WERI-Rb-1 (cell line): ENCODE data around the gene KCNC1.

Source experiments
- DNase-seq: peaks from one replicate; pipeline ENCODE4 v3.0.0-alpha.2; 2020
- H3K27ac ChIP-seq: fragments of 250-450 bp; sonication (Bioruptor Pico); 2 replicates; pipeline ENCODE4 v1.5.1; 2020; ENCODE audit warnings: mild to moderate bottlenecking, moderate library complexity
- H3K27me3 ChIP-seq: fragments of 250-450 bp; sonication (Bioruptor Pico); 2 replicates; pipeline ENCODE4 v1.5.1; 2021; ENCODE audit warnings: mild to moderate bottlenecking, low read depth, moderate library complexity; ENCODE audit not compliant: insufficient read depth, severe bottlenecking
- H3K36me3 ChIP-seq: fragments of 250-450 bp; sonication (Bioruptor Pico); 2 replicates; pipeline ENCODE4 v1.5.1; 2020; ENCODE audit warnings: mild to moderate bottlenecking, moderate library complexity
- H3K4me3 ChIP-seq: 2 replicates; pipeline ENCODE4 v1.5.1; 2011; ENCODE audit warnings: low read depth, mild to moderate bottlenecking, control low read depth, low read length
- H3K9me3 ChIP-seq: fragments of 250-450 bp; sonication (Bioruptor Pico); 2 replicates; pipeline ENCODE4 v1.5.1; 2021; ENCODE audit warnings: mild to moderate bottlenecking, moderate library complexity; ENCODE audit not compliant: severe bottlenecking
- TF ChIP-seq, protein P1 (sequence below): IDR thresholded peaks from 2 replicates; pipeline ENCODE4 v1.5.1; 2011; ENCODE audit warnings: low read depth, mild to moderate bottlenecking, control low read depth, inconsistent platforms, low read length

KCNC1 gene

DNA sequence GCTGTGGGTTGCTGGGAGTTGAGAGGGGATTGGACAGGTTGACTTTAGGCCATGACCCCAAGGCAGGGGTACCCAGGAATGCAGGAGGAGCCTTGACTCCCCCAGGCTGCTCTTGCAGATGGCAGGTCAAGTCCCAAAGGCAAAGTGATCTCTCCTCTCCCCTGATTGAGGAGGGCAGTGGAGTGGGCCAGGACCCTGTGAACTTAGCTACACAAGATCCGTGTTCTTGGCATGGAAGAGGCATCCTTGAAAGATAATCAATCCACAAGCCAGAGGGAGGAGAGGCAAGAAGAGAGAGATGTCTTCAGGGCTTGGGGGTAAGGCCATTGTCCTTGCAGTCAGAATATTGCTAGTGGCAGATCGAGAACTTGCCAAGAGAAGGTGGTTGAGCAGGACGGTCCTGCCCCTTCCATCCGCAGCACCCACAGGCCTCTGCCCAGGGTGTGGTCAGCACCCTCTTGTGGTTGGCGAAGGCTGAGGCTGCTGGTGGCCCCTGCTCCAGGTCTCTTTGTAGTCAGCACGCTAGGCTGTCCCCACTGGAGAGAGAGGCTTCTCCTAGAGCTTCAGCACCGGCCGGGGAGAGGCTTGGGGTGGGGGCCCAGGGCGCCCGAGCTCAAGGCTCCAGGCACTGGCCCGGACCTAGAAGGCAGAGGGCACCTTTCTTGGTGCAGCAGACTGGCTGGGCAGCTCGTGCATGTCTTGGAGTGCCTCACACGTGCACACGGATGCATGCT, 45.4 kb downstream of the KCNC1 start:
- H3K27ac ChIP-seq, result no peak overlapping the region
- TF ChIP-seq, protein P1, sequence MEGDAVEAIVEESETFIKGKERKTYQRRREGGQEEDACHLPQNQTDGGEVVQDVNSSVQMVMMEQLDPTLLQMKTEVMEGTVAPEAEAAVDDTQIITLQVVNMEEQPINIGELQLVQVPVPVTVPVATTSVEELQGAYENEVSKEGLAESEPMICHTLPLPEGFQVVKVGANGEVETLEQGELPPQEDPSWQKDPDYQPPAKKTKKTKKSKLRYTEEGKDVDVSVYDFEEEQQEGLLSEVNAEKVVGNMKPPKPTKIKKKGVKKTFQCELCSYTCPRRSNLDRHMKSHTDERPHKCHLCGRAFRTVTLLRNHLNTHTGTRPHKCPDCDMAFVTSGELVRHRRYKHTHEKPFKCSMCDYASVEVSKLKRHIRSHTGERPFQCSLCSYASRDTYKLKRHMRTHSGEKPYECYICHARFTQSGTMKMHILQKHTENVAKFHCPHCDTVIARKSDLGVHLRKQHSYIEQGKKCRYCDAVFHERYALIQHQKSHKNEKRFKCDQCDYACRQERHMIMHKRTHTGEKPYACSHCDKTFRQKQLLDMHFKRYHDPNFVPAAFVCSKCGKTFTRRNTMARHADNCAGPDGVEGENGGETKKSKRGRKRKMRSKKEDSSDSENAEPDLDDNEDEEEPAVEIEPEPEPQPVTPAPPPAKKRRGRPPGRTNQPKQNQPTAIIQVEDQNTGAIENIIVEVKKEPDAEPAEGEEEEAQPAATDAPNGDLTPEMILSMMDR, result no peak
- H3K9me3 ChIP-seq, result no peaks in the 10 kb centered on the region
- no peak for DNase-seq
- no peak overlapping the region for H3K4me3 ChIP-seq
- H3K27me3 ChIP-seq, result no peaks in the 10 kb centered on the region
- no peaks in the 10 kb centered on the region; the same call in 1 of the 2 replicates for H3K36me3 ChIP-seq

DNA sequence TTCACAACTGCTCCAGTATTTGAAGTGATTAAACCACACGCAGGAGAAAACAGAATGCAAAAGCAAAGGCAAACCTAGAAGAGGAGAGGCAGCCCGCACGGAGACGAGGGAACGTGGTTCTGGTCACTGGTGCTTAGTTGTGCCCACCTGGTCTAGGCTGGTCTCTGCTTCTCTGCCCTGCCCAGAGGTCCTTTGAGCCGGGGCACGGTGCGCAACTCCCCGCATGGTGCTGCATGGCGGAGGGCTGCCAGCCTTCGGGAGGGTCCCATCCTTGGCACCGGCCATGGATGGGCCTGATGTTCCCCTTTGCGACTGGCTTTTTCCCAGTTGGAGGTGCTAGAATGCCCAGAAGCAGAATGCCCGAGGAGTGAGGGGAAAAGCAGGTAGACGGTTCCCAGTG, 46.1 kb downstream of the KCNC1 start:
- H3K4me3 ChIP-seq, result no peak overlapping the region
- TF ChIP-seq, protein P1, result no peak
- no peak overlapping the region for H3K27ac ChIP-seq
- no peaks in the 10 kb centered on the region; the same call in 1 of the 2 replicates for H3K36me3 ChIP-seq
- DNase-seq, result no peak
- H3K9me3 ChIP-seq, result no peaks in the 10 kb centered on the region
- no peaks in the 10 kb centered on the region for H3K27me3 ChIP-seq

DNA sequence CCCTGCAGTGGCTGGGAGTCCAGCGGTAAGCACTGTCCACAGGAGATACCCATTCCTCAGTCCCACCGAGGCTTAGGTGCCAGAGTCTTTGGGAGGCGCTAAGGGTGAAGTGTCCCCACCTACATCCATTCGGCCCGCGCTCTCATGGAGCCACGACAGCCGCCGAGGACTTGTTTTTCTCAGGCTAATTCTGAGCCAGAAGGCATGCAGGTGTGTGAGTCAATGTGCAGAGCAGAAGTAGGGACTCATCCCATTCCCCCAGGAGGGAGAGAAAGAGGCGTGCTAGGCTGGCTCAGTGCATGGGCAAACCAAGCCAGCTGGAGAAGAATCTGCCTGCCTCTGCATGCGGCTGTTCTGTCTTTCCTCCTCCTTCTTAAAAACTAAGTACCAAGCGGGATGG, 46.6 kb downstream of the KCNC1 start:
- Histone ChIP-seq H3K9me3 (no peaks in the 10 kb centered on the region), H3K27me3 (no peaks in the 10 kb centered on the region), H3K4me3 (no peak overlapping the region), H3K27ac (no peak overlapping the region), H3K36me3 (peaks cover 3% of the 10 kb centered on the region; the same call in 1 of the 2 replicates)
- TF ChIP-seq, protein P1, result no peak
- DNase-seq, result no peak

DNA sequence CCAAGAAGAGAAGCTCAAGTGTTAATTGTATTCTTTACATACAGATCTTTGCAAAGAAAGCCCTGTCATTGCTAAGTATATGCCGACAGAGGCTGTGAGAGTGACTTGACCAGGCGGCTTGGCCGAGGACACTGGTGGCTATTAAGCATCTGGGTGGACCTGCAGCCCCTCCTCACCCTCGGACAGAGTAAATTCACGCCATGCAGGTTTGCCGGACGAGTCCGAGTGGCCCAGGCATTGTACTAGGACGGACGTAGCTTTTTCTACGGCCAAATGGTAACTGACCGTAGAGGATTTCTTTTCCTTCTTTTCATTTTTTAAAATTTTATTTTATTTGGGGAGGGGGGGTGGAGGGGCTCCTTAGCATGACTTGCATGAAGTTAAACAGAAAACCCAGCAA, 47.0 kb downstream of the KCNC1 start:
- Histone ChIP-seq H3K4me3 (no peak overlapping the region), H3K27me3 (no peaks in the 10 kb centered on the region), H3K9me3 (no peaks in the 10 kb centered on the region), H3K27ac (no peak overlapping the region), H3K36me3 (peaks cover 3% of the 10 kb centered on the region; the same call in 1 of the 2 replicates)
- TF ChIP-seq, protein P1, result no peak
- DNase-seq, result no peak

DNA sequence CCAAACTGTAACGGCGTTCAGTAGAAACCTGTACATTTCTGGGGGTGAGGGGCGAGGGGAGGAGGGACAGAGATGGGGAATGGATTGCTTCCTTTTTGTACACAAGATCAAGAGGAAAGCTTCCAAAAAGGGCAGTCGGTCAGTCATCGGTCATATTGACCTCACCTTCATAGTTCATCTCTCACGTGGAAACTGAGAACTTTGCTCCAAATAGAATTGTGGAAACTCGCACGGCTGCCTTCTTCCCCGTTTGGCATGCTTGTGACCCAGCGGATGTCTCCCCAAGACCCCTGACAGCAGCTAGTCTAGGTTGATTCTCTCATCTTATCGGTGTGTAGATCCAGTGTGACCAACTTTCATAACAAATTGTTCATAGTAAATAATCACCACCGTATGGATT, 47.6 kb downstream of the KCNC1 start:
- peaks cover 3% of the 10 kb centered on the region; the same call in 1 of the 2 replicates for H3K36me3 ChIP-seq
- no peak overlapping the region for H3K27ac ChIP-seq
- H3K4me3 ChIP-seq, result no peak overlapping the region
- no peaks in the 10 kb centered on the region for H3K27me3 ChIP-seq
- no peak for DNase-seq
- no peaks in the 10 kb centered on the region for H3K9me3 ChIP-seq
- TF ChIP-seq, protein P1, result no peak
